GM19193 (cell line): ENCODE measurements around the gene CYSTM1.

Experiments
- POLR2A ChIP-seq: IDR thresholded peaks from 4 replicates; pipeline ENCODE4 v1.6.1; 2011; ENCODE audit not compliant: insufficient read depth, insufficient read length; ENCODE audit errors: extremely low read depth

Gene CYSTM1

GRCh38 chr5:140244525-140245025 is 69.6 kb downstream of the CYSTM1 start:
- TF ChIP-seq POLR2A = no peak

- TF ChIP-seq POLR2A = no peak
Observed at GRCh38 chr5:140245341-140245740, 70.4 kb downstream of the CYSTM1 start.

GRCh38 chr5:140245926-140246325 is 70.9 kb downstream of the CYSTM1 start:
- TF ChIP-seq POLR2A = no peak

DNA sequence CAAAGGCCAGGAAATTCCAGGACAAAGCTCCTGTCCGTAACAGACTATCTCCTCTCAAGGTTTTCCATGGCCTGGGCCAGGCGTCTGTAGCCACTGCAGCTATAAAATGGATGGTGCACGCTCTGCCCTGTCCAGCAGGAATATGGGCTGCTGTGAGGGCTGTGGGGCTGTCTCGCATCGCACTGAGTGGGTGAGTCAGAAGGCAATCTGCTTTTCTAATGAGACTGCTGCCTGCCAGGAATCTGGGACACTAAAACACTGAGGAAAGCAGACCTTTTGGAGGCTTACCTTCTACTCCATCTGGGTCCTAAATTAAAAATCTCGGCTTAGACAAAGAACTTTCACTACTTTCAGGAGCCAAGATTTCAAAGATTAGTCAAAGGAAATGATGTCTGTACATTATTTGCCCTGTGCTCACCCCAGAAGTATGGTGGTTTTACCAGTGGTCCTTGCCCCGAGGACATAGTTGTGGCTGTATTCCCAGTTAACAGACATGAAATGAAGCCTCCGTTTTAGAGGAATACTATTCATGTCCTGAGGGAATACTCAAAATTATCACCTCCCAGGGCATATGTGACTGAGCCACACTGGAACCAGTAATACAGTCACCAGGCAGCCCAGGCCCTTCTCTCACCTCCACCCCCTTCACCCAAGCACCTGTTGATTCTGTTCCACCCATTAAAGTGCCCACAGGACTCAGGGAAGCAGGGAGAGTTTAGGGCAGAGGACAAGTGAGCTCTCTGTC is 71.6 kb downstream of the CYSTM1 start:
- no peak for TF ChIP-seq POLR2A

DNA sequence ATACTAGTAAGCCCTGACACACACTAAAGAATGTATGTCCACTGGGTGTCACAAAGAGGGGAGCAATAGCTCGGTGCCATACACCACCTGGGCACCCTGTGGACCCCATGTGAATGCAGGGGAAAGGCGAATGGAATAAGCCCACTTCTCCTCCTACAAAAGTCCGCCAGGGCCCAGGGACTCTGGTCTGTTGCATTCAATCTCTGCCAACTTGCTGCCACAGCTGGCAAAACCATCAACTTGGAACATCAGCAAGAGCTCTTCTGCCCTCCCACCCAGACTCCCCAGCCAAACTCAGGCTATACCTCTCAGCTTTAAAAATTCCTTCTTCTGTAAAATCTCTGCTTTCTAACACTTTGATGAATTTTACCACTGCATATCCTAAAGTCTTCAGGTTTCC is 73.4 kb downstream of the CYSTM1 start:
- TF ChIP-seq POLR2A = no peak

DNA sequence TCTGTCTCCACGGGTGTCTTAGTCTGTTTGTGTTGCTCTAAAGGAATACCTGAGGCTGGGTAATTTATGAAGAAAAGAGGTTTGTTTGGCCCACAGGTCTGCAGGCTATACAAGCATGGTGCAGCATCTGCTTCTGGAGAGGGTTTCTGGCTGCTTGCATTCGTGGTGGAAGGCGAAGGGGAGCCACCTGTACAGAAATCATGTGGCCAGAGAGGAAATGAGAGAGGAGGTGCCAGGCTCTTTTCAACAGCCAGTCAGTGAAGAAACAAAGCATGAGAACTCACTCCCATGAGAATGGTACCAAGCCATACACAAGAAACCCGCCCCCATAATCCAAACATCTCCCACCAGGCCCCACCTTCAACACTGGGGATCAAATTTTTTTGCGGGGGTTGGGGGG is 74.5 kb downstream of the CYSTM1 start:
- no peak for TF ChIP-seq POLR2A

DNA sequence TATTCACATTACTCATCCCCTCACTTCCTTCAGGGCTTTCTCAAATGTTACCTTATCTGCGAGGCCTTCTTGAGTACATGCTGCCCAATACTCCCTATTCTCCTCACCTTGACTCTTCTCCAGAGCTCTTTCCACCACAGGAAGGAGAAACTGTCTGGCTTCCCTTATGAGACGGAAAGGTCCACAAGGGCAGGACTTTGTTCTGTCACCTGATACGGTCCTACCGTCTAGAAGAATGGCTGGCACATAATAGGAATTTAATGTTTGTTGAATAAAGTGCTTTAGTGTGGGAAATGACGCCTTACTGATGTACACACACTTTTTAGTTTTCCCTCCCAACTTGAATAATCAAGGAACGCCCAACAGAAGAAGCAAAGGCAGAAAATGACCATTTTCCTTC is 75.4 kb downstream of the CYSTM1 start:
- TF ChIP-seq POLR2A = no peak

- TF ChIP-seq POLR2A = no peak
Observed at GRCh38 chr5:140251527-140251973, 76.6 kb downstream of the CYSTM1 start.

- TF ChIP-seq POLR2A = no peak
Observed at GRCh38 chr5:140252470-140253126, 77.6 kb downstream of the CYSTM1 start.

GRCh38 chr5:140253985-140254384 is 79.0 kb downstream of the CYSTM1 start:
- no peak for TF ChIP-seq POLR2A

DNA sequence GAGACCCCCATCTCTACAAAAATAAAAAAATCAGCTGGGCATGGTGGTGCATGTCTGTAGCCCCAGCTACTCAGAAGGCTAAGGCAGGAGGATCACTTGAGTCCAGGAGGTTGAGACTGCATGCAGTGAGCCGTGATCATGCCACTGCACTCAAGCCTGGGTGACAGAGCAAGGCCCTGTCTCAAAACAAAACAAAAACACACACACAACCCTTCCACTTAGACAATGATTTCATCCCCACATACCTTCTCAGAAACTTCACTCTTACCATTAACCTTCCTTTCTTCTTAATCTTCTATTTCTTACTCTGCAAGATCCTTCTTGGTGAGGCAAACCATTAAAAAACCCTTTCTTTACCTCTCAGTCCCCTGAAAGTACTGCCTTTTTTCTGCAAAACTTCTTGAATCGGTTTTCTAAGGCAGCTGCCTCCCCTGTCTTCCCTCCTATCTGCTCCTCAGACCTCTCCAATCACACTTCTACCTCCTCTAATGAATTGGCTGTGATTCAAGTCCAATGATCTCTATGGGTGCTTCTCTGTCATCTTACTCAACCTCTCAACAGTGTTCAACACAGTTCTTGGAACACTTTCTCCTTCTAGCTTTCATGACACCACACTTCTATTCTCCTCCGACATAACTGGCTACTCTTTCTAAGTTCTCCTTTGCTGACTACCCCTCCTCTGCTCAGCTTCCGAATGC is 80.6 kb downstream of the CYSTM1 start:
- no peak for TF ChIP-seq POLR2A

GRCh38 chr5:140256726-140257125 is 81.7 kb downstream of the CYSTM1 start:
- no peak for TF ChIP-seq POLR2A

- no peak for TF ChIP-seq POLR2A
Observed at GRCh38 chr5:140258016-140258415, 83.0 kb downstream of the CYSTM1 start.

GRCh38 chr5:140258873-140259272 is 83.9 kb downstream of the CYSTM1 start:
- TF ChIP-seq POLR2A = no peak

- TF ChIP-seq POLR2A = no peak
Observed at GRCh38 chr5:140259500-140259899, 84.5 kb downstream of the CYSTM1 start.
